Kidney (tissue), 14 donors: ENCODE measurements around the gene IFT27. TPM values are rescaled to one million over a fixed set of nuclear protein-coding genes. Genes with fewer than 3 reads are reported as not detected.

ENCODE experiments used
- DNase-seq, 5 donors: peaks; one replicate each; pipeline ENCODE4 v3.0.0-alpha.2; 2013 to 2020
- FAIRE-seq: peaks from 2 replicates; lab custom pipeline; 2012; peaks lifted over from hg19 to GRCh38; lab: Jason Lieb, UNC
- H3K27ac ChIP-seq, 2 donors: one replicate each; pipeline ENCODE4 v1.7.0; 2013; ENCODE audit warnings: low read depth in 2 of 2, low read length in 2 of 2, inconsistent platforms in 1 of 2
- H3K27me3 ChIP-seq: one replicate; pipeline ENCODE4 v1.7.1; 2013; ENCODE audit warnings: low read length, inconsistent platforms; ENCODE audit not compliant: control insufficient read depth, insufficient read depth
- H3K36me3 ChIP-seq, 3 donors: one replicate each; pipeline versions ENCODE4 v1.7.0 to v1.7.1; 2013; ENCODE audit warnings: low read length in 3 of 3, control low read depth in 1 of 3, inconsistent platforms in 1 of 3; ENCODE audit not compliant: insufficient read depth in 3 of 3, control insufficient read depth in 2 of 3
- H3K4me1 ChIP-seq, 3 donors: one replicate each; pipeline versions ENCODE4 v1.7.0 to v1.7.1; 2013; ENCODE audit warnings: low read length in 3 of 3, inconsistent platforms in 1 of 3, low read depth in 1 of 3; ENCODE audit not compliant: control insufficient read depth in 2 of 3, insufficient read depth in 2 of 3
- H3K4me3 ChIP-seq, 3 donors: one replicate each; pipeline versions ENCODE4 v1.7.0 to v1.8.1; 2013; ENCODE audit warnings: low read length in 3 of 3, control low read depth in 1 of 3, inconsistent platforms in 1 of 3
- H3K9ac ChIP-seq, 3 donors: one replicate each; pipeline versions ENCODE4 v1.7.0 to v1.7.1; 2013; ENCODE audit warnings: low read length in 3 of 3, control low read depth in 1 of 3, inconsistent platforms in 1 of 3
- H3K9me3 ChIP-seq, 3 donors: one replicate each; pipeline versions ENCODE4 v1.7.0 to v1.7.1; 2013; ENCODE audit warnings: low read length in 3 of 3, control low read depth in 1 of 3, inconsistent platforms in 1 of 3; ENCODE audit not compliant: control insufficient read depth in 2 of 3, insufficient read depth in 1 of 3
- CTCF ChIP-seq: IDR thresholded peaks from 3 replicates; pipeline ENCODE4 v1.5.1; 2012; ENCODE audit warnings: mild to moderate bottlenecking, moderate library complexity, borderline replicate concordance; ENCODE audit not compliant: insufficient read depth; ENCODE audit errors: extremely low read depth
- intact Hi-C: fragments of 100-400 bp; cut with DNase I; formaldehyde crosslinking; loops from one replicate; pipeline ENCODE4 v1.11.1; 2022
- polyA plus RNA-seq: library from polyadenylated mRNA; stranded (reverse); fragments of 350-450 nt; fragmentation: Illumina TruSeq; extraction: RNeasy Lipid Tissue Mini Kit (QIAGEN cat#74804); gene quantifications from one replicate; pipeline ENCODE4 v1.2.3, GENCODE V29; 2014; ENCODE audit warnings: low read depth, low replicate concordance; ENCODE audit not compliant: insufficient read depth
- total RNA-seq: library from RNA; stranded (reverse); fragmentation: NEBNext Ultra II Directional; extraction: Animal tissue kit (Norgen Biotek cat#: 25700); gene quantifications from one replicate; pipeline ENCODE4 v1.2.1, GENCODE V29; 2021
- donor health status: control.
- donor health status: control.
- donor health status: control.
- donor health status: control.
- donor health status: control.
- donor health status: DM: yes; HTN: yes; CAD: no.
- donor health status: Normal renal cell carcinoma (clear cell type).

IFT27 gene
- total and polyA plus RNA-seq, 2 donors from 2014 or later = 33.1 to 52.7 TPM

- FAIRE-seq = no peak
- Histone ChIP-seq H3K36me3 (no peaks in the 10 kb centered on the region), H3K9me3 (no peaks in the 10 kb centered on the region), H3K4me1 (no peaks in the 10 kb centered on the region), H3K27me3 (no peaks in the 10 kb centered on the region), H3K27ac (no peak overlapping the region), H3K9ac (no peak overlapping the region), H3K4me3 (no peak overlapping the region)
- intact Hi-C loops = no loop called here
- no peak for DNase-seq
- no peak for TF ChIP-seq CTCF
Measured at GRCh38 chr22:36796552-36797175, 20.7 kb upstream of the IFT27 start.

DNA sequence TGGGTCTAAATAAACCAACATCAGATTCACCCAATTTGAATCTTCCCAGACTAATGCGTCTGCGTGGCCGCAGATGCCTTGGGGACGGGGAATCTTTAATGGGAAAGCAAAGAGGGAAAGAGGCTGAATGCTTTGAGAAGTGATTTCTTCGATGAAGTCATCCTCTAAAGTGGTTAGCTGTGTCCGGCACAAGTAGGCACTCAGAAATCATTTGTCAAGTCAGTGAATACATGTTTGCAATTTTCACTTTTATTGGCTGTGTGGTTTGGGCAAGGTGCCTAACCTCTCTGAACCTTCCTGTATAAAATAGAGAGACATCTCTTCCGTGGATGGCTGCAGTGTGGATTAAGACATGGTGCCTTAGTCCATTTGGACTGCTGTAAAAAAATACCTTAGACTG lies 19.7 kb upstream of the IFT27 start:
- TF ChIP-seq CTCF = no peak
- no peak for FAIRE-seq
- intact Hi-C loops = no loop called here

DNA sequence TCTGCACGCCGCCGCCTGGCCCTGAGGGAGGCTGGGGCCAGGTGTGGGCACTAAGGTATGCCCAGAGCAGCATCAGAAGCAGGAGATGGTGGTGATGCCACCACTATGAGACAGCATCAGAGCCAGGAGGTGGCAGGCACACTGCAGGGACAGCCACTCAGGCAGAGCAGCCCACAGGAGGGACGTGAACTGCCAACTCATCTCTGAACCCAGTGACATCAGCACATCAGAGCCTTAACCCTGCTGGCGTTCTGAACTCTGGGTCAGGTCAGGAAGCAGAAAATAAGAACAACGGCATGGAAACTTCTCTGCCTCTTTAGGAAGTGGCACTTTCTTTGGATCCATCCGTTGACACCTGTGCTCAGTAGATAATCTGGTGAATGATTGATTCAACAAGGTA lies 14.7 kb upstream of the IFT27 start:
- no peaks in the 10 kb centered on the region for H3K9me3 ChIP-seq
- no peaks in the 10 kb centered on the region for H3K4me1 ChIP-seq
- H3K36me3 ChIP-seq = no peaks in the 10 kb centered on the region
- no peak overlapping the region for H3K9ac ChIP-seq
- no peaks in the 10 kb centered on the region for H3K27me3 ChIP-seq
- no peak for FAIRE-seq
- H3K4me3 ChIP-seq = no peak overlapping the region
- no peak overlapping the region for H3K27ac ChIP-seq
- intact Hi-C loops = no loop called here
- no peak for TF ChIP-seq CTCF
- DNase-seq = no peak

More for the DNA sequence above, 19.7 kb upstream of the IFT27 start:
- Histone ChIP-seq H3K4me3 (no peak overlapping the region), H3K9me3 (no peaks in the 10 kb centered on the region), H3K9ac (no peak overlapping the region), H3K36me3 (no peaks in the 10 kb centered on the region), H3K27me3 (no peaks in the 10 kb centered on the region), H3K27ac (no peak overlapping the region), H3K4me1 (no peaks in the 10 kb centered on the region)
- no peak for DNase-seq
